ENCODE results near the gene AMBRA1.
"Not testable (repeated sequence)": the region's sequence is repeated elsewhere in the genome, so short reads cannot be mapped to it uniquely, and the experiment has no call there.

The AMBRA1 gene

GRCh38 chr11:46374815-46375214 lies 219.0 kb downstream of the AMBRA1 start:
- no peak for DNase-seq (ENCODE audit: extremely low read depth, insufficient read length)
- Histone ChIP-seq H3K4me3 (replicated peaks; ENCODE audit: low read depth, low read length) (no peak overlapping the region), H3K36me3 (ENCODE audit: control insufficient read depth, insufficient read depth, low read length) (peaks cover 35% of the 10 kb centered on the region), H3K27me3 (replicated peaks; ENCODE audit: control insufficient read depth, insufficient read depth, low read length) (no peaks in the 10 kb centered on the region)
- no peak for TF ChIP-seq CTCF (IDR thresholded peaks at IDR 0.05; ENCODE audit: insufficient read depth, low read length, poor library complexity, severe bottlenecking)

- TF ChIP-seq CTCF (IDR thresholded peaks at IDR 0.05; ENCODE audit: insufficient read depth, low read length, poor library complexity, severe bottlenecking): no peak
- H3K27me3 ChIP-seq (replicated peaks; ENCODE audit: control insufficient read depth, insufficient read depth, low read length): no peaks in the 10 kb centered on the region
- DNase-seq (ENCODE audit: extremely low read depth, insufficient read length): no peak
- peaks cover 37% of the 10 kb centered on the region for H3K36me3 ChIP-seq (ENCODE audit: control insufficient read depth, insufficient read depth, low read length)
- no peak overlapping the region for H3K4me3 ChIP-seq (replicated peaks; ENCODE audit: low read depth, low read length)
Measured at GRCh38 chr11:46373787-46374740, 219.8 kb downstream of the AMBRA1 start.

GRCh38 chr11:46372501-46372900 lies 221.3 kb downstream of the AMBRA1 start:
- DNase-seq (ENCODE audit: extremely low read depth, insufficient read length); H3K4me3 ChIP-seq (replicated peaks; ENCODE audit: low read depth, low read length); H3K27me3 ChIP-seq (replicated peaks; ENCODE audit: control insufficient read depth, insufficient read depth, low read length): not testable (repeated sequence)
- peaks cover 35% of the 10 kb centered on the region for H3K36me3 ChIP-seq (ENCODE audit: control insufficient read depth, insufficient read depth, low read length)

GRCh38 chr11:46372086-46372485 lies 221.7 kb downstream of the AMBRA1 start:
- H3K27me3 ChIP-seq (replicated peaks; ENCODE audit: control insufficient read depth, insufficient read depth, low read length): no peaks in the 10 kb centered on the region
- H3K36me3 ChIP-seq (ENCODE audit: control insufficient read depth, insufficient read depth, low read length): peaks cover 34% of the 10 kb centered on the region
- DNase-seq (ENCODE audit: extremely low read depth, insufficient read length): no peak

GRCh38 chr11:46371262-46371661 lies 222.6 kb downstream of the AMBRA1 start:
- not testable (repeated sequence) for H3K27me3 ChIP-seq (replicated peaks; ENCODE audit: control insufficient read depth, insufficient read depth, low read length); DNase-seq (ENCODE audit: extremely low read depth, insufficient read length); H3K4me3 ChIP-seq (replicated peaks; ENCODE audit: low read depth, low read length)
- H3K36me3 ChIP-seq (ENCODE audit: control insufficient read depth, insufficient read depth, low read length): peaks cover 34% of the 10 kb centered on the region

More at GRCh38 chr11:46372086-46372485, 221.7 kb downstream of the AMBRA1 start:
- TF ChIP-seq CTCF (IDR thresholded peaks at IDR 0.05; ENCODE audit: insufficient read depth, low read length, poor library complexity, severe bottlenecking): no peak
- H3K4me3 ChIP-seq (replicated peaks; ENCODE audit: low read depth, low read length): no peak overlapping the region

GRCh38 chr11:46370253-46370652 lies 223.6 kb downstream of the AMBRA1 start:
- DNase-seq (ENCODE audit: extremely low read depth, insufficient read length): no peak
- Histone ChIP-seq H3K4me3 (replicated peaks; ENCODE audit: low read depth, low read length) (no peak overlapping the region), H3K27me3 (replicated peaks; ENCODE audit: control insufficient read depth, insufficient read depth, low read length) (no peaks in the 10 kb centered on the region), H3K36me3 (ENCODE audit: control insufficient read depth, insufficient read depth, low read length) (peaks cover 27% of the 10 kb centered on the region)
- TF ChIP-seq CTCF (IDR thresholded peaks at IDR 0.05; ENCODE audit: insufficient read depth, low read length, poor library complexity, severe bottlenecking): no peak

All from GM06990 (cell line).